ENCODE measurements around the gene C2CD3.

C2CD3 gene

GRCh38 chr11:74055938-74056337 is 114.9 kb downstream of the C2CD3 start:
- H3K4me3 ChIP-seq (ENCODE audit: control insufficient read depth, low read depth, low read length): no peak overlapping the region
- peak; percentile 77 for DNase-seq (ENCODE audit: low read depth)
- no peak for TF ChIP-seq CTCF (conservative IDR thresholded peaks at IDR 0.05; ENCODE audit: control insufficient read depth, insufficient read depth, low read depth, low read length)

GRCh38 chr11:74050465-74050864 is 120.3 kb downstream of the C2CD3 start:
- no peak overlapping the region for H3K4me3 ChIP-seq (ENCODE audit: control insufficient read depth, low read depth, low read length)
- DNase-seq (ENCODE audit: low read depth): peak; percentile 11
- TF ChIP-seq CTCF (conservative IDR thresholded peaks at IDR 0.05; ENCODE audit: control insufficient read depth, insufficient read depth, low read depth, low read length): no peak

GRCh38 chr11:74048993-74049392 is 121.8 kb downstream of the C2CD3 start:
- H3K4me3 ChIP-seq (ENCODE audit: control insufficient read depth, low read depth, low read length): no peak overlapping the region
- TF ChIP-seq CTCF (conservative IDR thresholded peaks at IDR 0.05; ENCODE audit: control insufficient read depth, insufficient read depth, low read depth, low read length): no peak
- peak; percentile 38 for DNase-seq (ENCODE audit: low read depth)

GRCh38 chr11:74044538-74044937 is 126.3 kb downstream of the C2CD3 start:
- no peak for TF ChIP-seq CTCF (conservative IDR thresholded peaks at IDR 0.05; ENCODE audit: control insufficient read depth, insufficient read depth, low read depth, low read length)
- DNase-seq (ENCODE audit: low read depth): no peak
- H3K4me3 ChIP-seq (ENCODE audit: control insufficient read depth, low read depth, low read length): no peak overlapping the region

GRCh38 chr11:74043450-74043849 is 127.4 kb downstream of the C2CD3 start:
- no peak for DNase-seq (ENCODE audit: low read depth)
- no peak for TF ChIP-seq CTCF (conservative IDR thresholded peaks at IDR 0.05; ENCODE audit: control insufficient read depth, insufficient read depth, low read depth, low read length)
- H3K4me3 ChIP-seq (ENCODE audit: control insufficient read depth, low read depth, low read length): no peak overlapping the region

- H3K4me3 ChIP-seq (ENCODE audit: control insufficient read depth, low read depth, low read length): no peak overlapping the region
- TF ChIP-seq CTCF (conservative IDR thresholded peaks at IDR 0.05; ENCODE audit: control insufficient read depth, insufficient read depth, low read depth, low read length): no peak
- peak; percentile 68 for DNase-seq (ENCODE audit: low read depth)
Measured at GRCh38 chr11:74037309-74037708, 133.5 kb downstream of the C2CD3 start.

- no peak overlapping the region for H3K4me3 ChIP-seq (ENCODE audit: control insufficient read depth, low read depth, low read length)
- no peak for TF ChIP-seq CTCF (conservative IDR thresholded peaks at IDR 0.05; ENCODE audit: control insufficient read depth, insufficient read depth, low read depth, low read length)
- no peak for DNase-seq (ENCODE audit: low read depth)
Measured at GRCh38 chr11:74035264-74035663, 135.5 kb downstream of the C2CD3 start.
